Ramos (cell line): ENCODE data around the gene RAB8A.
"Not testable (repeated sequence)": the region's sequence is repeated elsewhere in the genome, so short reads cannot be mapped to it uniquely, and the experiment has no call there.

Source experiments
- in situ Hi-C: fragments of 300-500 bp; cut with MboI; formaldehyde crosslinking; loops from one replicate; pipeline ENCODE4 v1.14.3; 2022; ENCODE audit warnings: low sequenced_read_pairs; ENCODE audit not compliant: unreplicated experiment

The RAB8A gene

DNA sequence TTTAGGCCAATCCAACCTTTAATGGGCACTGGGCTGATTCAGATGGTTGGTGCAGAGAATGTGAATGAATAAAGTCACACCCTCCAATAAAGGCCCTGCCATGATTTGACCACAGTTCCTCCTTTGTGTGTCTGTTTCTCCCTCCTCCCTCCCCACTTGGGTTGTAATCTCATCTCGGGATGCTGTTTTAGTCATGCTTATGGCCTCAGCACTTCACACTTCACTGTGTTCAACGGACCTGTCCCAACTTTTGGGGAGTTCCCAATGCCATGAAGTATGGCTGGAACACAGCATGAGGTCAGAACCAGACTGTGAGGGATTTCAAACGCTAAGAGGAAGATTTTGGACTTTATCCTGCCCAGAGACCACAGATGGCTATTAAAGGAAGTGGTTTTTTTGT lies 5.6 kb upstream of the RAB8A start:
- in situ Hi-C loops: no loop called here

DNA sequence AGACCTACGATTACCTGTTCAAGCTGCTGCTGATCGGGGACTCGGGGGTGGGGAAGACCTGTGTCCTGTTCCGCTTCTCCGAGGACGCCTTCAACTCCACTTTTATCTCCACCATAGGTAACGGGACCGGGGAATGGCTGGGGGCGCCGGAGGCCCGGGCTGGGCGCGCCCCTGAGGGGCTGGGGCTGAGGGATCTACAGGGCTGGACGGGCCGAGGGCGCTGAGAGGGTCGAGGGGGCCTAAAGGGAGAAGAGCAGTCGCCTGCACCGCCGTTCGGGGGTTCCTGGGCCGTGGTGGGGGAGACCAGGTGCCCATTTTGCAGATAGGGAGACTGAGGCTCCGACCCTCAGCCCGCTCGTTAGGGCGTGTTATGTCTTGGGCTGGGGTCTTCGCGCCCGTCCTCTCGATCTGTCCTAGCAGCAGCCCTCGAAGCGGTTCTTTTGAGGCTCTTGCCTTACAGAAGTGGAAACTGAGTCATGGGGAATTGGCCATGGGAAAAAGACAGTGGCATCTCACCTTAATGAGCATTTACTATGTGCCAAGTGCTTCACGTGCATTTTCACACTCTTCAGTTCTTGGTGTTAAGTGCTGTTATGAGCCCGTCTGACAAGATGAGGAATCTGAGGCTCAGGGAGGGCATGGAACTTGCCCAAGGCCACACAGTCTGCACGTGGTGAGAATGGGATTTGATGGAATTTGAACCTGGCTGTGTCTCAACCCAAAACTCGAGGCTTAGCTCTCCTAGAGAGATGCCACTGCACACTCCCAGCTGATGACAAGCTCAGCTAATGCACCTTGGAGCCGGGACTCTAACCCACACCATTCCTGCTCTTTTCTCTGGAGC lies 442 bp downstream of the RAB8A start:
- in situ Hi-C loops: no loop called here

DNA sequence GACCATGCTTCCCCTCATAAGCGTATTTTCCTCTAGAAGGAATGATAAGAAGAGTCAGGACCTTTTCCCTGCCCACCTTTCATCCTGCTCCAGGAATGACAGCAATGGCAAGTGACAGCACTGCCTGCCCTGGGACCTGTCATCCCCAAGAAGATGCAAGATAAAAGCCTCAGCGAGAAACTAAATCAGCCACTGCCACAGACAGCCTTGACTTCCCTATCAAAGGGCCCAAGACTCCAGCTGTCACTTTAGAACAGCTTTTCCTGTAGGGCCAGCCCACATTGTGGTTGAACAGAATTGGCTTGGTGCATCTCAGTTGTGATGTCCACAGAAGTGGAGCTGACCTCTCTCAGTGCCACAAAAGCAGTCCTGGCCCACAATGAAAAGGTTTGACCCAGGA lies 1.1 kb downstream of the RAB8A start:
- in situ Hi-C loops: no loop called here

DNA sequence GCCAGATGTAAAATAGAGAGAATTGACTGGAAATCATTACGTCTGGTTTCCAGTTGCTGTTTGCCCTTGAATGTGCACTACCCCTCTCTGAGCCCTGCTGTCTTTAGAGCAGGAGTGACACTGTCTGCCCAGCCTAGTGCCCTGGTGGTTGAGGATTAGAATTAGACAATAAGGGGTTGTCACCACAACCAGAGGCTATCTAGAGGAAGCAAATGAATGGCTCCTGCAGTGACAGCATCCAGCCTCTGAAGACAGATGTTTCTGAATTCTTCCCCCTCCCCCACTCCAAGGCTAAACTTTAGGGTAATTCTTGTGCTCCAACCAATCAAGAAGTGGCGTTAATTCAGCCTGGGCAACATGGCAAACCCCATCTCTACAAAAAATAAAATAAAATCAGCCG lies 2.0 kb downstream of the RAB8A start:
- in situ Hi-C loops: no loop called here

DNA sequence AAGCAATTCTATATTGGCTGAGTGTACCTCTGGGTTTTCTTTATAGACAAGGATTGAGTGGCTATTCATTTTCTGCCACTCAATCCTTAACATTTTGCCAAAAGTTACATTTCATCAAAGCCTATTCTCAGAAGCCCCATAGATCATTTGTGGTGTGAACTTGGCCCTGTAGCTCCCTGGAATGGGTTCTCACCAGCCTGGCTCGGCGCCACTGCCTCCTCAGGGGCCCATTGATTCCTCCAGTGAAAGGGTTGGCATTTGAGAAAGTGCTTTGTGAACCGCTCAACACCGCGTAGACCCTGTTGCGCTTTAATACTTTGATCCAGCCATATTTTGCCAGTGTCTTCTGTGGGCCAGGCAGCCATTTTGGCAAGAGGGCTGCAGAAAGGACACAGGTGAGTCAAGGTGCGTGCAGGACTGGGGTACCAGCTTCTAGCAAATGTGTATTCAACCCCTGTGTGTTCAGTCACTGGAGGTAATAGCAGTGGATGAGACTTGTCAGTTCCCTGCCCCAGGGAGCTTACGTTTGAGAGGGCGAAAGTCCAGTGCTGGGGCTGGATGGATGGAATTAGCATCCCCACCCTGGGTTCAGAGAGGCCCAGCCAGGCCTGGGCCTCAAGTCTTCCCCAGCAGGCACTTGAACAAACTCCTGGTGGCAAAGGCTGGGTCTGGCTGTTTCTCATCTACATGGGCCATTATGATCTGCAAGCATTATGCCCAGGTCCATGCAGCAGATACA lies 3.8 kb downstream of the RAB8A start:
- in situ Hi-C loops: no loop called here

DNA sequence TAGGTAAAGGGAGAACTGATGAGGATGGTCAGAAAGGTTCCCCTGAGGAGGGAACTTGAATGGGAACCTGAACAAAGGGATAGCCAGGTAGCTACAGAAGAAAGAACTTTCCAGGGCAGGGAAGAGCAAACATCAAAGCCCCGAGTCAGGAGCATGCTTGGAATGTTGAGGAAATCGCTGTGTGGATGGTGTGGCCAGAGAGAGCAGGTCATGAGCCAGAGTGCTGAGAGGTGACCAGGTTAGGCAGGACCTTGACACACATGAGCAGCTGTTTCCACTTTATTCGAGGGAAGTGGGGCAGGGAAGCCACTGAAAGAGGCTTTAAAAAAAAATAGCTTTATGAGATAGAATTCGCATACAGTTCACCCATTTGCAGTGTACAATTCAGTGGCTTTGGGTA lies 4.4 kb downstream of the RAB8A start:
- in situ Hi-C loops: no loop called here

DNA sequence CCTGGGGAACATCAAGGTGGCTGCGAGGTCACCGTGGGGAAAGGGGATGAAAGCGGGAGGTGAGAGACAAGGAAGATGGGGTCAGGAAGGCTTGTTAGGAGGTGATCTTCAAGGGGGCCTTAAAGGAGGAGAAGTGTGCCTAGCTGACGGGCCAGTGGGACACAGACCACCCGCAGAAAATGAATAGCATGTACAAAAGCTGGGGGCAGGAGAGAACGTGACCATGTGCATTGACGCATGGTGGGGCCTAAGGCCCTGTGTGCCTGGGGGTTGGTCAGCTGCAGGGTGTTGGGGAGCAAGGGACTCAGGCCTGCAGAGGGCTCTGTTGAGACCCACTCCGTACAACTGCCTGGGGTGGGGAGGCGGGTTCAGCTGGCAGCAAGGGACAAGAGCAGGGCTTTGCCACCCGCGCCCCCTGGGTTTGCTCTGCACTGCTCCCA lies 5.9 kb downstream of the RAB8A start:
- in situ Hi-C loops: no loop called here

DNA sequence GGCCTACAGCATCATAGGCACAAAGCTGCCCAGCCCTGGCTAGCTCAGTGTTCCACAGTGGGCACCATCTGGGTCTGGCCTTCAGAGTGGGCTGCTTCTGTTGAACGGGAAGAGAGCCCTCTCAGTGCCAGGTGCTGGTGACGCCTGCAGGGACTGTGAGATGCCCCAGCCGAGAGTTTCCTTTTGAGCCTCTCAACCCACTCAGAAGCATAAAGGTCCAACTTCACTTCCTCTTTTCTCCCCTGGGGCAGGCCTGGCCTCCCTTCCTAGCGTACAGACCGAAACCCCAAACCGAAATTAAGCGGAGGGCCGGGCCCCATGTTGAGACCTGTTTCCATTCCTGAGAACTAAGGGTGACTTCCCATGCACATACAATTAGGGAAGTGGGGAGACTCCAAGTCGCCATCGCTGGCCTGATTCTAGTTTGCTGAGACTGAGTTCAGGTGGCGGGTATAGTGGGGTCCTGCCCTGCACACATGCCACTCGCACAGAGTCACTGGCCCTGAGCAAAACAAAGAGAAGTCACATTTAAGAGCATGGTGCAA lies 6.9 kb downstream of the RAB8A start:
- in situ Hi-C loops: no loop called here

DNA sequence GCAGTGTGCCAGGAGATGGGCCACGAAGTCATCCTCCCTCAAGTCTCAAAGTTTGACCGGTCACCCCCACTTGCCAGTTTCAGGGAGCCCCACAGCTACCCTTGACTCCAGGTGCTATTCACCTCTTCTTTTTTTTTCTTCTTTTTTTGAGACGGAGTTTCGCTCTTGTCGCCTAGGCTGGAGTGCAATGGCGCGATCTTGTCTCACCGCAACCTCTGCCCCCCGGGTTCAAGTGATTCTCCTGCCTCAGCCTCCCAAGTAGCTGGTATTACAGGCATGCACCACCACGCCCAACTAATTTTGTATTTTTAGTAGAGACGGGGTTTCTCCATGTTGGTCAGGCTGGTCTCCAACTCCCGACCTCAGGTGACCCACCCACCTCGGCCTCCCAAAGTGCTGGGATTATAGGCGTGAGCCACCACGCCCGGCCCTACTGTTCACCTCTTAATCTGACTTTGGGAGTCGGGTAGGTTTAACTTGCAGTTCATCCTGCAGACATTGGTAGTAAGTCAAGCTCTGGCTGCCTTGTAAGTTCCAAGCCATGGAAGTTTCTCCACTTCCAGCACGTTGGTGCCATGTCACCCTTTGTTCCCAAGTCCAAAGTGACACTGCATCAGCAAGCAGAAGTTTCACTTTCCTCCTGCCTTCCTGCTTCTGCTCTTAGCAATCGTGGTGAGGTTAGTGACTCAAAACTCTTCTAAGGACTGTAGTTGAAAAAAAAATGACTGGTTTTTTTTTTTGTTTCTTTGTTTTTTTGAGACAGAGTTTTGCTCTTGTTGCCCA lies 7.6 kb downstream of the RAB8A start:
- in situ Hi-C loops: not testable (repeated sequence)

DNA sequence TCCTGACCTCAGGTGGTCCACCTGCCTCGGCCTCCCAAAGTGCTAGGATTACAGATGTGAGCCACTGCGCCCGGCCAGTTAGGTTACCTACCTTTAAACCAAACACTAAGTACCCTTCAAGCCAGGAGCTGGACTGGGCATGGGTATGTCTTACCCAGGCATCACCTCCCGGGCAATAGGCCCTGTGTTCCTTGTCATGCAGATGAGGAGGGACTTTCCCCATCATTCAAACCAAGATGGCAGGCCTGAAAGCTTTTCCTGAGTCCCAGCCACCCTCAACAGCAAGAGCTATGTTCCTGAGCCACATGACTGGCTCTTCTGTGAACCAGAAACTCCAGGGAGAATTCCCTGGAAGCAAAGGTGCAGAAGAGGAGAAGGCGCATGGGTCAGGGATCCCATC lies 9.5 kb downstream of the RAB8A start:
- in situ Hi-C loops: no loop called here

DNA sequence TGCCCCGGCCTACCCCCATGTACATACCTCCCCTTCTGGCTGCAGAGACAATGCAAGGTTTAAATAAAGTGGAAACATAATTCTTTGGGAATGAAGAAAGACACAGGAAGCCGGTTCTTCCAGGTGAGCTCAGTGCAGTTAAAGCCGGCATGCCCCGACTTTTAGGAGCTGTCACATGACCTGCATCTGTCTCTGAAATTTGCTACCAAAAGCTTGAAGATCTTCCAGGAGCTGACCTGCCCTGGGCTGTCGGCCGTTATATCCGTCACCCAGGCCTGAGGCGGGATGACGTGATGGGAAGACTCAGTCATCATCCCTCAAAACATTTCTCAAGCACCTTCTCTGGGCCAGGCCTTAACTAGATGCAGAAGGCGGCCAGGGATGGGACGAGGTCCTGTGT lies 10.3 kb downstream of the RAB8A start:
- in situ Hi-C loops: no loop called here

DNA sequence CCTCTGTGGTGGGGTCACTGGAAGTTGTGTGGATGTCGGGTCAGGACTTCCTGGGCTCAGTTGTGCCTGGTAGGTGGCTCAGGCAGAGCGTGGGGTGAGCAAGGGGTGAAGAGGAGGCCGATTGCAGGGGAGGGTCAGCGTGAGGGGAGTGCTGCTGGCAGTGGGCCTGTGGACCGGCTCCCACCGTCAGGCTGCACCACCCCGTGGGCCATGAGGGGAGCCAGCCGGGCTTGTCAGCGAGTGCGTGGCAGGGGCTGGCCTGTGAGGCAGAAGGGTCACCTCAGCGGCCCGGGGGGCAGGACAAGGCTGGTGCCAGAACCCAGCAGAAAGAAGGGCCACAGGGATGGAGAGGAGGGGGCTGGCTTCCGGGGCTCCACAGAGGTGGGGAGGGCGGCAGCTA lies 13.3 kb downstream of the RAB8A start:
- in situ Hi-C loops: no loop called here

DNA sequence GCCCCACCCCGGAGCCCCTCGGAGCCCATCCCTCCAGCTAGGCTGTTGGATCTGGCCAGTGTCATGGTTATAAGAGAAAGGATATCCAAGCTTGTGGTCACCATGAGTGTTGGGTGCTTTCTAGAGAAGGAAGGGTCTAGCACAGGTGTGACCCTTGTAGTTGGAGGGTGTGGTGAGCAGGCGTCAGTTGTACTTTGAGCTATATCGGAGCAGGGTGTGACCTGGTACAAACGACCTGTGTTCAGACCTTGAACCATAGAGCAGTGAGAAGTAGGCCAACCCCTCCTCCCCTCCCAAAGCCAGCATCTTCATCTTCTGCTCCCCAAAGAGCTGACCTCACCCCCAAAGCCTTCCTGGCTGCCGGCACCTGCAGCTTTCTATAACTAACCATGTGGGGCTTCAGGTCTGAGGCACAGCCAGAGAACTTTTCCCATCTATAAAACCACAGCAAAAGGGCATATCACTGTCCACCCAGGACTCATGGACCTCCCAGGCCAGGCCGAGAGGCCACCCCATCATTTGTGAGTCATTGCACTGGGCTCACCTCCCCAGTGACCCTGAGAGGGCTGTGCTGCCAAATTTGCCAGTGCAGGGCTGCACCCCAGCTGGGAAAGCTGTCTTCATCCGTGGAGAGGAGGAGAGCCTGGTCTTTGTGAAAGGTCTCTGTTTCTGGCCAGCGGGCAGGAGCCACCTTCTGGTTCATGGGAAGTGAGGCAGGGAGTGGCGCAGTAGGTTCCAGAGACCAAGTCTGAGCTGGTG lies 14.2 kb downstream of the RAB8A start:
- in situ Hi-C loops: no loop called here

DNA sequence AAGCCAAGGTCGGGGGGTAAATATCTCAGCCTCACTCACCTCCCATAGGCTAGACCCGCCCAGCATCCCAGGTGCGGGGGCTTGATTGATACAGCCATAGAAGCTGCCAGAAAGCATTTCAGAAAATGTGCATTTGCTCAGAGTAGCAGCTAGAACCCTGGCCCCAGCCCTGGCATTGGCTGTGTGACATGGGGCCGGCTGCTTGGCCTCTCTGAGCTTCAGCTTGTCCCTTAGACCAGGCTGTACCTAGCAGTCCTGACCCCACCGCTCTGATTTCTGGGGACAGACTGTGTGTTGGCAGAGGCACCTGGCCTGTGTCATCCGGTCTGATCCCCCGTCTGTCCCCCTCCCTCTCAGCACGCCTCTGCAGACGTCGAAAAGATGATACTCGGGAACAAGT lies 15.4 kb downstream of the RAB8A start:
- in situ Hi-C loops: no loop called here

DNA sequence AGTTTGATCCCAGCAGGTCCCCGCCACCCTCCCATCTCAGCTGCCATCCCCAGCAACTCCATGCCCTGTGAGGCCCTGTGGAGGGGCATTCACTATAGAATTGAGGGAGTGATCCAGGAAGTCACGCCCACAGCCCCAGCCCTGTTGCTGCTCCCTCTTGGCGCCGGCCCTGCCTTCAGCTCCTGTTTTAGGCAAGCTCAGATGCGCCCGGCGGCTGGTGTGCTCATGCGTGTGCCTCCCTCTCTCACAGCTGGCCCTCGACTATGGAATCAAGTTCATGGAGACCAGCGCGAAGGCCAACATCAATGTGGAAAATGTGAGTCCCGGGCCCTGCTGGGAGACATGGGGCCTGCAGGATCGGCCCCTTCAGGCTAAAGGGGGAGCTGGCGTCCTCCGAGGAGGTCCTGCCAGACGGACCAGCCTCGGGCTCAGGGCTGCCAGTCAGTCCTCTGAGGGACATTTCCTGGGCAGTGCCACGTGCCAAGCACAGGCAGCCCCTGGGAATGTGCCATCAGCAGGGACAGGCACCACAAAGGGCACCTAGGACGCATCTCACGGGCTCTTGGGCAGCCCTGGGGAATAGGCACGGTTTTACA lies 16.2 kb downstream of the RAB8A start:
- in situ Hi-C loops: no loop called here

DNA sequence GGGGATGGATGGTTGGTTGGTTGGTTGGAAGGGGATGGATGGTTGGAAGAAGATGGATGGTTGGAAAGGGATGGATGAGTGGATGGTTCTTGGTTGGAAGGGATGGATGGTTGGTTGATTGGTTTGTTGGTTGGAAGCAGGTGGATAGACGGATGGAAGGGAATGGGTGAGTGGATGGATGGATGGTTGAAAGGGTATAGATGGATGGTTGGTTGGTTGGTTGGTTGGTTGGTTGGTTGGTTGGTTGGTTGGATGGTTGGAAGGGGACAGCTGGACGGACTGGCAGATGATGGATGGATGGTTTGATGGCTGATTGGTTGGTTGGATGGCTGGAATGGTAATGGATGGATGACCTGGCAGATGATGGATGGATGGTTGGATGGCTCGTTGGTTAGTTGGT lies 20.0 kb downstream of the RAB8A start:
- in situ Hi-C loops: no loop called here

DNA sequence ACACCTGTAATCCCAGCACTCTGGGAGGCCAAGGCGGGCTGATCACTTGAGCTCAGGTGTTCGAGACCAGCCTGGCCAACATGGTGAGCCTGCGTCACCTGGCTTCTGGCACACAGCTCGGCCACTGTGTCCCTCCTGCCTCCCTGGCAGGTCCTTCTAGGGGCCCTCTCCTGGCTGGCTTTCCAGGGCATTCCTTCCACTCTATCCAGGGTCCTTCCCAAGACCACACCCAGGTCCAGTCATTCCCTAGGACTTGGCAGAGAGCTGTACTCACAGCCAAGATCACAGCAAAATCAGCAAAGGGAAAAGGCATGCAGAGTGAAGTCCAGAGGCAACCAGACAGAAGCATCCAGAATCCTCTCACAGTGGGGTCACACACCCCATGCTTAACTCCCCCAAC lies 22.1 kb downstream of the RAB8A start:
- in situ Hi-C loops: no loop called here

DNA sequence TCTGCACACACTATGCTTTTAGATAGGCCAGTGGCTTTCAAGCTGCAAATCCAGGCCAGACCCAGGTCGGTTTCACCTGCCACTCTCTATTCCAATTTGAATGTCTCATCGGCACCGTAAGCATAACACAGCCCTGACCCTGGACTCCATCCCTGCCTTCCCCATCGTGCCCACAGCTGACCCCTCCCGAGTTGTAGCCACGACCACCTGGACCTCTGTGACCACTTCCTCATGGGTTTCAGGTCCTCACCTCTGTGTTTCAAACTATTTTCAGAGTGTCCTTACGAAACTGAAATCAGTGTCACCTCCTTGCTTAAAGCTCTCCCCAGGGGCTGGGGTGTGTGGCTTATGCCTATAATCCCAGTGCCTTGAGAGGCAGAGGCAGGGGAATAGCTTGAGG lies 22.8 kb downstream of the RAB8A start:
- in situ Hi-C loops: no loop called here

DNA sequence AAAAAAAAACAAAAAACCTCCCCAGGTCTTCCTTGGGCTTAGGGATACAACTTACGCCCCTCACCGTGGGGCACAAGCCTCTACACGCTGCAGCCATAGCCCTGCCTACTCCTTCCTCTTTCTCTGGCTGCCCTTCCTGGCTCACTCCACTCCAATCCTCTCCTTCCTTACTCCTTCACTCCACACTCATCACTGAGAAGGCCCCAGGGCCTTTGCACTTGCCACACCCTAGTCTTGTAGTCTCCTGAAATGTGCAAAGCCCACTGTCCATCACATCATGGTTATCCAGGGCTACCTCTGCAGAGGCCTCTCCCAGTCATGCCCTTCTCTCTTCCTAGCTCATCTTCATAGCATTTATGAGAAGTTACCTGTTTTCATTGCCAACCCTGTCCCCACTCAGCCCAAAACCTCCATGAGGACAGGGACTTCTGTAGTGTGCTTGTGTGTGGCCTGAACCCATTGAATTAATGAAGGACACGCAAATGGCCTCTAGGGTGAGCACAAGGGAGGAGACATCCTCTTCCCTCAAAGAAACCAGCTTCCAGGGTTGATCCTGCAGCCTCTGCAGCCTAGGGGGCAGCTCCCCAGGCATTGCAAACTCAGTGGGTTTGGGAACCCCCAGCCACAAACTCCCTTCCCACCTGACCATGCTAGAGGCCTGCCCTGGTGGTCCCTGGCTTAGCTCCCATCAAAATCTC lies 23.9 kb downstream of the RAB8A start:
- in situ Hi-C loops: no loop called here
